T47D (cell line): Measurements from ENCODE around the gene ZNF608.

Experiments used
- DNase-seq, 2 experiments: peaks; one replicate each; pipeline versions ENCODE4 v3.0.0 to v3.0.0-alpha.2; 2011 to 2012; ENCODE audit warnings: low read depth in 1 of 2, low spot score in 1 of 2
- JUND ChIP-seq: IDR thresholded peaks from 2 replicates; pipeline ENCODE4 v1.6.1; 2012; ENCODE audit warnings: low read depth
- in situ Hi-C: cut with HindIII; loops from 2 replicates; pipeline ENCODE4 v1.10.0; 2016; ENCODE audit warnings: low sequenced_read_pairs, low pct_unique_long_range_greater_than_20kb

The ZNF608 gene

GRCh38 chr5:124728968-124729332 lies 17.5 kb downstream of the ZNF608 start:
- no peak for TF ChIP-seq JUND
- no peak for DNase-seq
- in situ Hi-C loops: no loop called here

- TF ChIP-seq JUND: no peak
- in situ Hi-C loops: no loop called here
- no peak for DNase-seq
These were observed 18.0 kb downstream of the ZNF608 start for GRCh38 chr5:124728331-124728967.

GRCh38 chr5:124726631-124727362 lies 19.6 kb downstream of the ZNF608 start:
- no peak for DNase-seq
- in situ Hi-C loops: no loop called here
- TF ChIP-seq JUND: no peak

- no peak for DNase-seq
- TF ChIP-seq JUND: no peak
- in situ Hi-C loops: no loop called here
These were observed 20.7 kb downstream of the ZNF608 start for GRCh38 chr5:124725622-124726258.

- peak in 1 of 2 experiments; percentile 33 for DNase-seq
- no peak for TF ChIP-seq JUND
- in situ Hi-C loops: no loop called here
These were observed 21.4 kb downstream of the ZNF608 start for GRCh38 chr5:124725040-124725434.

GRCh38 chr5:124724357-124725039 lies 21.9 kb downstream of the ZNF608 start:
- in situ Hi-C loops: no loop called here
- DNase-seq: no peak
- no peak for TF ChIP-seq JUND

- in situ Hi-C loops: no loop called here
- no peak for DNase-seq
- TF ChIP-seq JUND: no peak
These were observed 25.2 kb downstream of the ZNF608 start for GRCh38 chr5:124721229-124721735.

- no peak for TF ChIP-seq JUND
- in situ Hi-C loops: no loop called here
- no peak for DNase-seq
These were observed 25.8 kb downstream of the ZNF608 start for GRCh38 chr5:124720593-124720992.

- in situ Hi-C loops: no loop called here
- no peak for DNase-seq
- TF ChIP-seq JUND: no peak
These were observed 27.1 kb downstream of the ZNF608 start for GRCh38 chr5:124719113-124719967.

- in situ Hi-C loops: no loop called here
These were observed 28.1 kb downstream of the ZNF608 start for GRCh38 chr5:124718380-124718789.

GRCh38 chr5:124716169-124716568 lies 30.3 kb downstream of the ZNF608 start:
- in situ Hi-C loops: no loop called here
- no peak for TF ChIP-seq JUND
- DNase-seq: no peak

More at GRCh38 chr5:124718380-124718789, 28.1 kb downstream of the ZNF608 start:
- no peak for DNase-seq
- no peak for TF ChIP-seq JUND

- in situ Hi-C loops: no loop called here
- TF ChIP-seq JUND: no peak
- no peak for DNase-seq
These were observed 31.5 kb downstream of the ZNF608 start for GRCh38 chr5:124714910-124715309.
